H1 (cell line): ENCODE data around the gene ATPAF1.

Source experiments
- CTBP2 ChIP-seq: IDR thresholded peaks from 2 replicates; pipeline ENCODE4 v1.7.0; 2011; ENCODE audit warnings: borderline replicate concordance, mild to moderate bottlenecking, moderate library complexity, mixed read lengths, low read length; ENCODE audit not compliant: insufficient read depth, insufficient read length
- FOSL1 ChIP-seq: IDR thresholded peaks from 2 replicates; pipeline ENCODE4 v1.6.1; 2011; ENCODE audit warnings: mild to moderate bottlenecking, low read depth, low read length, moderate library complexity; ENCODE audit not compliant: insufficient read depth
- JUND ChIP-seq: IDR thresholded peaks from 2 replicates; pipeline ENCODE4 v1.6.1; 2011; ENCODE audit warnings: mild to moderate bottlenecking, improper control_type of control experiment, low read length
- POLR2A ChIP-seq, 2 experiments: IDR thresholded peaks; 1 replicate in 1 of 2; 2 replicates in 1 of 2; pipeline ENCODE4 v1.6.1; 2011; ENCODE audit warnings: low read depth in 2 of 2, low read length in 2 of 2, mild to moderate bottlenecking in 2 of 2; ENCODE audit errors: control extremely low read depth in 1 of 2

DNA sequence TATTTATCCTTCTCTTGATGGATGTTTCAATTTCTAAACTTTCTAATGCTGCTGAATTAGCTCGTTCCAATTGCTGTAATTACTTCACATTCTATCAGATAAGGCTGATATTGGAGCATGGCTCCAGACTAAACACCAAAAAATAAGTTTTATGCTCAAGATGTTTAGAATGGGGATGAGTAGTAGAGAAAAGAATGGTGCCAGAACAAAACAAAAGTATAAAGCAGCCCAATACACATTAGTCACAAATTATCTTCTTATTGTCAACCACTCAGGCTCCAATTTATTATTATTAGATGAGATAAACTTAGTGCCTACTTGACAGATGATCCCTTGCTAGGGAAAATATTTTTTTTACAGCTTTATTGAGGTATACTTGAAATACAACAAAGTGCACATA, 21.8 kb downstream of the ATPAF1 start:
- no peak for TF ChIP-seq CTBP2
- TF ChIP-seq FOSL1, result no peak
- no peak for TF ChIP-seq JUND
- no peak for TF ChIP-seq POLR2A (IDR thresholded peaks at IDR 0.05; ENCODE audit: control extremely low read depth in 1 of 2, low read depth in 2 of 2, low read length in 2 of 2)
